Neural progenitor cell (in vitro differentiated cells): Measurements from ENCODE around the gene DDX24. TPM values are rescaled to one million over a fixed set of nuclear protein-coding genes. Genes with fewer than 3 reads are reported as not detected.

ENCODE experiments used
- DNase-seq: peaks from one replicate; pipeline ENCODE4 v3.0.0-alpha.2; 2016; ENCODE audit warnings: low spot score
- H2AFZ ChIP-seq: fragments of 200-600 bp; sonication (generic); replicated peaks from 2 replicates; pipeline ENCODE4 v1.6.1; 2016; ENCODE audit warnings: antibody characterized with exemption
- H3F3A ChIP-seq: fragments of 200-600 bp; sonication (generic); 2 replicates; pipeline ENCODE4 v1.6.1; 2016; ENCODE audit warnings: antibody characterized with exemption, low read depth
- H3K27ac ChIP-seq: fragments of 200-600 bp; sonication (generic); 2 replicates; pipeline ENCODE4 v1.5.1; 2016; ENCODE audit warnings: mild to moderate bottlenecking
- H3K27me3 ChIP-seq: fragments of 200-600 bp; sonication (generic); 2 replicates; pipeline ENCODE4 v1.6.1; 2016; ENCODE audit warnings: mild to moderate bottlenecking, moderate library complexity
- H3K36me3 ChIP-seq: fragments of 200-600 bp; sonication (generic); 2 replicates; pipeline ENCODE4 v1.5.1; 2016
- H3K4me1 ChIP-seq: fragments of 200-600 bp; sonication (generic); 2 replicates; pipeline ENCODE4 v1.6.1; 2016; ENCODE audit warnings: mixed run types
- H3K4me2 ChIP-seq: fragments of 200-600 bp; sonication (generic); 2 replicates; pipeline ENCODE4 v1.6.1; 2016
- H3K4me3 ChIP-seq: fragments of 200-600 bp; sonication (generic); 2 replicates; pipeline ENCODE4 v1.5.1; 2016
- H3K79me2 ChIP-seq: fragments of 200-600 bp; sonication (generic); 2 replicates; pipeline ENCODE4 v1.6.1; 2016; ENCODE audit warnings: low read depth
- H3K9ac ChIP-seq: fragments of 200-600 bp; sonication (generic); 2 replicates; pipeline ENCODE4 v1.6.1; 2016
- H3K9me3 ChIP-seq: fragments of 200-600 bp; sonication (generic); 2 replicates; pipeline ENCODE4 v1.5.1; 2016; ENCODE audit warnings: low read depth
- H4K20me1 ChIP-seq: fragments of 200-600 bp; sonication (generic); 2 replicates; pipeline ENCODE4 v1.6.1; 2016; ENCODE audit warnings: low read depth
- H3K27ac Mint-ChIP-seq: 3 replicates; pipeline ENCODE4 v1.8.0; 2021; ENCODE audit warnings: mixed read lengths
- H3K27me3 Mint-ChIP-seq: 2 replicates; pipeline ENCODE4 v1.8.0; 2022; ENCODE audit warnings: low read depth, mild to moderate bottlenecking, inconsistent platforms, moderate library complexity, mixed read lengths; ENCODE audit not compliant: insufficient read depth
- H3K36me3 Mint-ChIP-seq: 3 replicates; pipeline ENCODE4 v1.8.0; 2021; ENCODE audit warnings: mixed read lengths
- H3K4me1 Mint-ChIP-seq: 3 replicates; pipeline ENCODE4 v1.8.0; 2021; ENCODE audit warnings: mixed read lengths
- H3K4me3 Mint-ChIP-seq: 3 replicates; pipeline ENCODE4 v1.8.0; 2021; ENCODE audit warnings: mild to moderate bottlenecking, moderate library complexity, mixed read lengths
- H3K9me3 Mint-ChIP-seq: 3 replicates; pipeline ENCODE4 v1.8.0; 2020; ENCODE audit warnings: mixed read lengths
- EZH2 ChIP-seq: fragments of 200-600 bp; sonication (generic); IDR thresholded peaks from 2 replicates; pipeline ENCODE4 v1.6.1; 2017; ENCODE audit warnings: antibody characterized with exemption, mild to moderate bottlenecking, moderate library complexity
- EZH2phosphoT487 ChIP-seq: fragments of 200-600 bp; sonication (generic); IDR thresholded peaks from 2 replicates; pipeline ENCODE4 v1.6.1; 2017; ENCODE audit warnings: antibody characterized with exemption
- total RNA-seq: library from RNA; depleted of rRNA; stranded (reverse); fragments of >200 nt; gene quantifications from 2 replicates; pipeline ENCODE4 v1.2.3, GENCODE V29; 2015; ENCODE audit warnings: low replicate concordance
- TF ChIP-seq, protein P1 (sequence below): fragments of 200-600 bp; sonication (generic); IDR thresholded peaks from 2 replicates; pipeline ENCODE4 v1.5.1; 2017; ENCODE audit warnings: antibody characterized with exemption, mild to moderate bottlenecking

Gene DDX24
- total RNA-seq, 1 donor from 2014 or later: 153 TPM

DNA sequence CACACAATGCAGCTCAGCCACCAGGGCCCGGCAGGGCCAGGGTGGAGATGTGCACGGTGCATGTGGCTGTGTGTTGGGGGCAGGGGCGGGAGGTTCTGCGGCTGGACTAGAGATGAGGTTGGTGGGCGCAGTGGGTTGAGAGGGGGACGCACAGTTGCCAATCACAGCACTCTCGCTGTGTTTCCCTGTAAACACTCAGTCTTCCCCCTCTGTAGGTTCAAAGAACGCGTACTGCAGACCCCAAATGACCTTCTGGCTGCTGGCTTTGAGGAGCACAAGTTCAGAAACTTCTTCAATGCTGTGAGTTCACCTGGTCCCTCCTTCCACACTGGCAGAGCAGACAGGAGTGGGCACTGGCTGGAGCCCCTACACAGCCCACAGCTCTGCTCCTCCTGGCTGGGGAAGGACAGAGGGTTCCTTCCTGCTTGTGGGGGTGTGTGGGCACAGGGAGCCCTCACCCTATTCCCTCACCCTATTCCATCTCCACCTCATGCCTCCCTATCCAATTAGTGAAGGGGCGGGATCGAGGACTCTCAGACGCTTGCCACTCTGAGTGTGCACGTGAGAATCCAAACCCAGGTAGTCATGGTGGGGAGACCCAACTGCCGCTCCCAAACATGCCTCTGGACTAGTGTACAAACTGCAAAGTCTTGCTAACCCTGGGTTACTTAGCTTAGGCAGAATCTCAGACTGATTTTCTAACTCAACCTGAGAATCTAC, 37.1 kb downstream of the DDX24 start:
- Histone ChIP-seq H4K20me1 (no peaks in the 10 kb centered on the region), H3K36me3 (no peaks in the 10 kb centered on the region), H3K4me1 (no peaks in the 10 kb centered on the region), H3K27ac (no peak overlapping the region), H3K4me3 (no peak overlapping the region), H3K4me2 (no peak overlapping the region), H3F3A (no peaks in the 10 kb centered on the region), H3K79me2 (no peaks in the 10 kb centered on the region), H3K27me3 (no peaks in the 10 kb centered on the region), H3K9ac (no peak overlapping the region), H3K9me3 (no peaks in the 10 kb centered on the region), H2AFZ (no peak overlapping the region)
- H3K27me3 Mint-ChIP-seq: peaks cover 13% of the 10 kb centered on the region
- no peak overlapping the region for H3K27ac Mint-ChIP-seq
- H3K4me1 Mint-ChIP-seq: peaks cover 42% of the 10 kb centered on the region
- H3K9me3 Mint-ChIP-seq: no peaks in the 10 kb centered on the region
- peaks cover 10% of the 10 kb centered on the region for H3K36me3 Mint-ChIP-seq
- no peak for TF ChIP-seq EZH2phosphoT487
- TF ChIP-seq EZH2: no peak
- TF ChIP-seq, protein P1, sequence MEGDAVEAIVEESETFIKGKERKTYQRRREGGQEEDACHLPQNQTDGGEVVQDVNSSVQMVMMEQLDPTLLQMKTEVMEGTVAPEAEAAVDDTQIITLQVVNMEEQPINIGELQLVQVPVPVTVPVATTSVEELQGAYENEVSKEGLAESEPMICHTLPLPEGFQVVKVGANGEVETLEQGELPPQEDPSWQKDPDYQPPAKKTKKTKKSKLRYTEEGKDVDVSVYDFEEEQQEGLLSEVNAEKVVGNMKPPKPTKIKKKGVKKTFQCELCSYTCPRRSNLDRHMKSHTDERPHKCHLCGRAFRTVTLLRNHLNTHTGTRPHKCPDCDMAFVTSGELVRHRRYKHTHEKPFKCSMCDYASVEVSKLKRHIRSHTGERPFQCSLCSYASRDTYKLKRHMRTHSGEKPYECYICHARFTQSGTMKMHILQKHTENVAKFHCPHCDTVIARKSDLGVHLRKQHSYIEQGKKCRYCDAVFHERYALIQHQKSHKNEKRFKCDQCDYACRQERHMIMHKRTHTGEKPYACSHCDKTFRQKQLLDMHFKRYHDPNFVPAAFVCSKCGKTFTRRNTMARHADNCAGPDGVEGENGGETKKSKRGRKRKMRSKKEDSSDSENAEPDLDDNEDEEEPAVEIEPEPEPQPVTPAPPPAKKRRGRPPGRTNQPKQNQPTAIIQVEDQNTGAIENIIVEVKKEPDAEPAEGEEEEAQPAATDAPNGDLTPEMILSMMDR: no peak
- no peak overlapping the region for H3K4me3 Mint-ChIP-seq
- DNase-seq: no peak

DNA sequence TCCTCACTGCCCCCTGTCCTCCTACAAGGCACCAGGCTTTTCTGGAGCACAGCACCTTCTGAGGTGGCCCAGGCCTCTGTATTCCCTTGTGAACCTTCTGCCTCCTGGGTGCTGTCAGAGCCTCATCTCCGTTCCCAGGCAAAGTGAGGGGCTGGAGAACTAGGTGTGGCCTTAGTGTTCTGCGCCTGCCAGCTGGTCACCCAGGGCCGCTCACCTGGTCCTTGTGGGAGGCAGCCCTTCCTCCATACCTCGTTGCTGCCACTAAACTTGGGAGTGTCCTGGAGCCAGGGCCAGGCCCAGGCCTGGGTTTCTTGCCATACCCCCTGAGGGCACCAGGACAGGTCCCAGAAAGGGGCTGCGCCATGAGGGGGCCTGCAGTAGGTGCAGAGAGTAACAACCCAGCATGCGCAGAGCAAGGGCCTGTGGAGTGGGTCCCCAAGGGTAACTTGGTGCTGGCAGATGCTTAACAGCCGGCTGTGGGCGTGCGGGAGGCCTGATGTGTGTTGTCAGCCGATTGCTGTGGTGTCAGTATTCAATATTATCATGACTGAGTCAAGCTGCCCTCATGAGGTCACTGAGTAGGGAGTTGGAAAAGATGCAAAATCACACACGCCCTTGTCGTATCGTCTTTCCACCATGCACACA, 37.8 kb downstream of the DDX24 start:
- Histone ChIP-seq H3K4me2 (no peak overlapping the region), H3F3A (no peaks in the 10 kb centered on the region), H3K4me1 (no peaks in the 10 kb centered on the region), H3K79me2 (no peaks in the 10 kb centered on the region), H3K27ac (no peak overlapping the region), H3K4me3 (no peak overlapping the region), H3K27me3 (no peaks in the 10 kb centered on the region), H4K20me1 (no peaks in the 10 kb centered on the region), H3K36me3 (no peaks in the 10 kb centered on the region), H3K9me3 (no peaks in the 10 kb centered on the region), H2AFZ (no peak overlapping the region), H3K9ac (no peak overlapping the region)
- H3K9me3 Mint-ChIP-seq: no peaks in the 10 kb centered on the region
- peaks cover 12% of the 10 kb centered on the region for H3K27me3 Mint-ChIP-seq
- DNase-seq: no peak
- H3K4me3 Mint-ChIP-seq: peak overlapping the region; percentile 18
- no peak overlapping the region for H3K27ac Mint-ChIP-seq
- peaks cover 10% of the 10 kb centered on the region for H3K36me3 Mint-ChIP-seq
- peaks cover 37% of the 10 kb centered on the region for H3K4me1 Mint-ChIP-seq
- no peak for TF ChIP-seq EZH2
- TF ChIP-seq, protein P1: no peak
- TF ChIP-seq EZH2phosphoT487: no peak

DNA sequence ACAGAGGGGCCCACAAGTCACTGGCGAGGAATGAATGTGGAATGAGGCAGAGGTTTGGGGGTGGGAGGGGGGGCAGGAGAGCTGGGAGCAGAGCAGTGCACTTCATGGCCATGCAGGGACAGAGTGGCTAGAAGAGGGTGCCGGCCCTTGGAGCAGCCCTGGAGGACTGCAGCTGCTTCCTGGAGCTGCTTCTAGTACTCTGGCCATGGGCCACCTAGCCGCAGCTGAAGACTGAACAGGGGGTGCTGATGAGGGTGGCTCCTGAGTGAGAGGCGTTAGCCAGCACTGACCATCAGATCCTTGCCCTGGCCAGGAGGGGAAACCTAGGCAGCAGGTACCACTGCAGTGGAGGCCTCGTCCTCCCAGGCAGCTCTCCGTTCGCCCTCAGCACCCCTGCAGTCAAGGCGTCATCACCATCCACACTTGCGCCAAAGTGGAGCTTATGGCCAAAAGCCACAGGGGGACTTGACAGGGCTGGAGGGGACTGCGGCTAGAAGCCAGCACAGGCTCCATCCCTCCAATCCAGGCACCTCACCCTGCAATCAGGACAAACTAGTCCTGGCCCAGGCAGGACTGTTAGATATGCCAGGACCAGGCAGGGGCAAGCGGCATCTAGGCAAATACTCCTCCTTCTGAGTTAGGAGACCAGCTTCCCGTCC, 38.4 kb downstream of the DDX24 start:
- Histone ChIP-seq H3K9ac (no peak overlapping the region), H3K27me3 (no peaks in the 10 kb centered on the region), H3K4me2 (no peak overlapping the region), H3F3A (no peaks in the 10 kb centered on the region), H3K36me3 (no peaks in the 10 kb centered on the region), H4K20me1 (no peaks in the 10 kb centered on the region), H3K4me1 (no peaks in the 10 kb centered on the region), H2AFZ (no peak overlapping the region), H3K79me2 (no peaks in the 10 kb centered on the region), H3K27ac (no peak overlapping the region), H3K9me3 (no peaks in the 10 kb centered on the region), H3K4me3 (no peak overlapping the region)
- no peak overlapping the region for H3K4me3 Mint-ChIP-seq
- H3K4me1 Mint-ChIP-seq: peaks cover 31% of the 10 kb centered on the region
- H3K36me3 Mint-ChIP-seq: peaks cover 10% of the 10 kb centered on the region
- no peak for DNase-seq
- H3K27me3 Mint-ChIP-seq: peaks cover 7% of the 10 kb centered on the region
- TF ChIP-seq EZH2 (no peak), EZH2phosphoT487 (no peak)
- TF ChIP-seq, protein P1: no peak
- H3K27ac Mint-ChIP-seq: no peak overlapping the region
- H3K9me3 Mint-ChIP-seq: no peaks in the 10 kb centered on the region
